CD4-positive, alpha-beta T cell treated with Interferon gamma for 1 hour (primary cell): ENCODE results near the gene ATG4B.
"Not testable (repeated sequence)": the region's sequence is repeated elsewhere in the genome, so short reads cannot be mapped to it uniquely, and the experiment has no call there.

Experiments
- DNase-seq: peaks from one replicate; pipeline ENCODE4 v3.0.0-alpha.2; 2020

The ATG4B gene

DNA sequence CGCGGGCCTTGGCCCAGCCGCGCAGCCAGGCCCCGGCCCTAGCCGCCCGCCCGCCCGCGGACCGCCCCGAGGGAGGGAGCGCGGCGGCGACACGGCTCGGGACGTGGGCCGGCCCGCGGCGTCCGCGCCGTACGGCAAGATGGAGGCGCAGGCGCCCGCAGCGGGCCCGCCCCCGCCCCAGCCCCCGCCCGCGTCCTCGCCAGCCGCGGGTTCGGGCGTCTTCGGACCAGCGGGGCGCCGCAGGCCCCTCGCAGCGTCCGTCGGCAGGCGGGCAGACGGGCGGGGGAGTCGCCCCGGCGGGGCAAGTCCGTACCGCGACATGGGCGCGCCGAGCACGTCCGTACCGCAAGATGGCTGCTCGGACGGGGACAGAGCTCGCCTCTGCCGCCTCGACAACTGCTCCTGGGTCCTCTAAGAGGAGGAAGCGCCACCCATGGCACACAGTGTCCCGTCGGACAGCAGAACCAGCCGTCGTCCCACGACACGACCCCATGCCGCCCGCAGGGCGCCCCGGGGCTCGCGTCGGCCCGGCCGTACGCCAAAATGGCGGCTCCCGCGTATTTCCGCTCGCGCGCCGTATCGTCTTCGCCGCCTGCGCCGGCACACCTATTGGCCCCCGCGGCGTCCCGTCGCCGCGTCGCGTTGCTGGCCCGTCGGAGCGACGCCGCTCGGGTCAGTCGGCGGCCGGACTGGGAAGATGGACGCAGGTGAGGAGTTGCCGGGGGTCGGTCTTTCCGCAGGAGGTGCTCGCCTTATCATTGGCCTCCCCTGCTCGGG, at the start of gene ATG4B, which contains the start of gene THAP4:
Gene ATG4B, plus strand, starts transcription at position 676 of the 777 bp plus-strand sequence. Its CDS starts 22 bp downstream, at position 698.
Gene THAP4, minus strand, starts transcription at position 141 of the 777 bp plus-strand sequence. CDS start 141 bp downstream, outside the sequence.
- peak; percentile 66 for DNase-seq

DNA sequence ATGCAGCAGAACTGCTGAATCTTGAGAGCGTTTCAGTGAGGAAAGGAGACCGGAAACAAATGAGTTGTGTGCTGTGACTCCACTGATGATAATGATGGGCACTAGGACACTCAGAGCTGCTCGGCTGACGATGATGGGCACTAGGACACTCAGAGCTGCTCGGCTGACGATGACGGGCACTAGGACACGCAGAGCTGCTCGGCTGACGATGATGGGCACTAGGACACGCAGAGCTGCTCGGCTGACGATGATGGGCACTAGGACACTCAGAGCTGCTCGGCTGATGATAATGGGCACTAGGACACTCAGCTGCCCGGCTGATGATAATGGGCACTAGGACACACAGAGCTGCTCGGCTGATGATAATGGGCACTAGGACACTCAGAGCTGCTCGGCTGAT, 47.6 kb upstream of the ATG4B start:
- DNase-seq: not testable (repeated sequence)

DNA sequence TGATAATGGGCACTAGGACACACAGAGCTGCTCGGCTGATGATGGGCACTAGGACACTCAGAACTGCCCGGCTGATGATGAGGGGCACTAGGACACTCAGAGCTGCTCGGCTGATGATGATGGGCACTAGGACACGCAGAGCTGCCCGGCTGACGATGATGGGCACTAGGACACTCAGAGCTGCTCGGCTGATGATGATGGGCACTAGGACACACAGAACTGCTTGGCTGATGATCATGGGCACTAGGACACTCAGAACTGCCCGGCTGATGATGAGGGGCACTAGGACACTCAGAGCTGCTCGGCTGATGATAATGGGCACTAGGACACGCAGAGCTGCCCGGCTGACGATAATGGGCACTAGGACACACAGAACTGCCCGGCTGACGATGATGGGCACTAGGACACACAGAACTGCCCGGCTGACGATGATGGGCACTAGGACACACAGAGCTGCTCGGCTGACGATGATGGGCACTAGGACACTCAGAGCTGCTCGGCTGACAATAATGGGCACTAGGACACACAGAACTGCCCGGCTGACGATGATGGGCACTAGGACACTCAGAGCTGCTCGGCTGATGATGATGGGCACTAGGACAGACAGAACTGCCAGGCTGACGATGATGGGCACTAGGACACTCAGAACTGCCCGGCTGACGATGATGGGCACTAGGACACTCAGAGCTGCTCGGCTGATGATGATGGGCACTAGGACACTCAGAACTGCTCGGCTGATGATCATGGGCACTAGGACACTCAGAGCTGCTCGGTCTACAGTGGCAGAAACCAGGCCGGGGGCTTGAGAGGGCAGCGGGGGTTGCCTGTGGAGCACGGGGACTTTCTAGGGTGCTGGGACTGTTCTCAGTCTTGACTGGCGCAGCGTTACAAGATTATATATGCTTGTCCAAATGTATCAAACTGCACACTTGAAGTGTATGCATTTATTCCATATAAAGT, 46.7 kb upstream of the ATG4B start:
- not testable (repeated sequence) for DNase-seq

DNA sequence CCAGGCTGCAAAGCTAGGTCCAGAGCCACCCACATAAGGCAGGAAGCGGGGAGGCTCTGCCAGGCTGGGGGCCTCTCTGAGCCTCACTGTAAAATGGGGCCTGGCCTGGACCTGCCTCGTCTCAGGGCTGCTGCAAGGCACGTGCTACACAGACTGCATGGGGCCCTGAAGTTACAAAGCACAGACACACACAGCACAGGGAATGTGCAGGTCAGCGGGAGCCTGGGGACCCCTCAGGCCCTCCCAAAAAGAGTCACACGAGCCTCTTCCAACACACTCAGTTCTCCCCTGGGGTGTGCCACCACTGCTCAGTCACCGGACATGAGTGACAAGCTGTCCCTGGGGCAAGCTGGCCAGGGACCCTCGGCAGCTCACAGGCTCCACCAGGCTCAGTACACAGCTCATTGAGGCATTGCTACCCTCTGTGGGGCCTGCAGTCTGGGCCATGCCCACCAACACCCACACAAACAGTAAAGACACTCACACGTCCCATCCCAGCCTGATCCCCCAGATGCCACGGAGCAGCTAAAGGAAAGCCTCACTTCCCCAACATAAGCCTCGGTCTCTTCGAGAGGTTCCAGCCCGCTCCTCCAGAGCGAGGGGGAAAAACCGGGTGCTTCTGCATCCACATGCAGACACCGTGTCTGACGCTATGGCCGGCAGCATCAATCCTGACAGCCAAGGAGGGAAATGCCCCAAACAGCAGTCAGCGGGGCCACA, 45.2 kb upstream of the ATG4B start:
- DNase-seq: no peak

DNA sequence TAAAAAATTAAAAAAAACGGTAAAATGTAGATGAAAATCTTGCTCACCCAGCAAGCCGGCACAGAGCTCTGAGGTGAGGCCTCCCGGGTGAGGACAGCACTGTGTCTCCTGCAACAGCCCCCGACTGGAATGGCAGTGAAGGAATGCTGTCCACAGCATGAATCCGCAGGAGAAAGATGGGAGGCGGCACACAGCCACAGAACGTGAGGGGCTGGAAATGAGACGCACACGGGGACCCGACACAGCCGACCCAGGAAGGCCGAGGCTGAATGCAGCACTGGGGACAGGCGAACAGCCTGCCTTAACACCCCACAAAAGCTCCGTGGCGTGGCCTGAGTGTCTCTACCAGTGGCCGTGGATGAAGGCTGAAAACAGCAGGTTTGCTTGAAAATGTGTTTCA, 44.2 kb upstream of the ATG4B start:
- no peak for DNase-seq

DNA sequence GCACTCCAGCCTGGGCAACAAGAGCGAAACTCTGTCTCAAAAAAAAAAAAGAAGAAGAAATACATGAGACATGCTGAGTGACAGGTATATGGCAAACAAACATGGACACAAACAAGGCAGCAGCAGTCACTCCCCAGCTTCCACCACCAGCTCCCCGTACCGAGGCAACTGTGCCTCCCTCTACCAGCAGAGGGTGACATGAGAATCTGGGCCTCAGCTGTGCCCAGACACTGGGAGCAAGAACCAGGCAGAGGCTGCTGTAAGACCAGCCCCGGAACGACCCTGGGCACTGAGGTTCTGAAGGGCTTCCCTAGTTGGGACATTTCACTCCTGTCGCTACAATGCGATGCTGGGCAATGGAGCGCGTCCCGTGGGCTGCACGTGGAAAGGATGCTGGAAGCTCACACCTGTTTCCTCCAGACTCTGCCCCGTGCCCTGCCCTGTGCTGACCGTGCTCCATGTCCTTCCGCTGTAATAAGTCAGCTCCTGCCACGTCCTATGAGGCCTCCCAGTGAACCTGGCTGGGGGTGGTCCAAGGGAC, 41.8 kb upstream of the ATG4B start:
- DNase-seq: no peak

DNA sequence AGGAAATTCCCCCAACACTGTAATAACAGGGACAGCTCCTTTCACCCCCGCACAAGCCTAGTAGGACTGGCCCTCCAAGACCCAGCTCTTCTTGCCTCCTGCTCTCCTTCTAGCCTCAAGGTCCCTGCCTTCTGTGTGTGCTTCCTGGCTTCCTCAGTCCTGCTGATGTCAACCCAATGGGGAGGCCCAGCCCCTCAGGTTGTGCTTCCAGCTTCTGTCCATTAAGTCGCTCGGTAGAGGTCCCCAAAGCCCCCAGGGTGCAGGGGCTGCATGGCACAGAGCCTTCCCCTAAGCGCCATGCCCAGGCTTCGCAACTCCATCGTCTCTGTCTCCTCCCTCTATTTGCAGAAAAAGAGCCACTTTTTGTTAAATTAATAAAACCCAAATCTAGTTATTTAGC, 39.9 kb upstream of the ATG4B start:
- DNase-seq: no peak

DNA sequence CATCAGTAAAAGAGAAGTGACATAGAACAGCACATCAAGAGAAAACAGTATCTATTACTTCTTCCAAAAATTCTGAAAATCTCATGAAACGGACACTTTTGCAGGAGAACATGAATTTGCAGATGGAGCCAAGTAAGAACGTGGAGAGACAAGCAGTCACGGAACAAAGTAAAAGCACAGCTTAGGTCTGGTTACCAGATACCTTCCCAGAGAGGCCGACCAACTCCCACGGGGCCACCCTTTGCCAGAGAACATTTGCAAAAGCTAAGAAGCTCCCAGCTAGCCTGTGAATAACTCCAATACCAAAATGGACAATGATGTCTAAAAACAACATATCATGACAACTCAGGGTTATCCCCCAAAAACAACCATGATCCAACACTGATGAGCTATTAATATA, 39.4 kb upstream of the ATG4B start:
- DNase-seq: no peak

DNA sequence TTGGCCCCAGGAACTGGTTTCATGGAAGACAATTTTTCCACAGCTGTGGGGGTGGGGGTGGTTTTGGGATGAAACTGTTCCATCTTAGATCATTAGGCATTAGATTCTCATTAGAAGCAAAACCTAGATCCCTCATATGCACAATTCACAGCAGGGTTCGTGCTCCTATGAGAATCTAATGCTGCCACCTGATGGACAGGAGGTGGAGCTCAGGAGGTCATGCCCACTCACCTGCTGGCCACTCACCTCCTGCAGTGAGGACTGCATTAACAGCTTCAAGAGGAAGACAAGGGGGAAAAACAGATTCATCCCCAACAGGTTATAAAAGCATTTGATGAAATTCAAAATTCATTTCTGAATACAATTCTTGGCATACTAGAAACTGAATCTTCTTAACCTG, 39.0 kb upstream of the ATG4B start:
- DNase-seq: no peak

DNA sequence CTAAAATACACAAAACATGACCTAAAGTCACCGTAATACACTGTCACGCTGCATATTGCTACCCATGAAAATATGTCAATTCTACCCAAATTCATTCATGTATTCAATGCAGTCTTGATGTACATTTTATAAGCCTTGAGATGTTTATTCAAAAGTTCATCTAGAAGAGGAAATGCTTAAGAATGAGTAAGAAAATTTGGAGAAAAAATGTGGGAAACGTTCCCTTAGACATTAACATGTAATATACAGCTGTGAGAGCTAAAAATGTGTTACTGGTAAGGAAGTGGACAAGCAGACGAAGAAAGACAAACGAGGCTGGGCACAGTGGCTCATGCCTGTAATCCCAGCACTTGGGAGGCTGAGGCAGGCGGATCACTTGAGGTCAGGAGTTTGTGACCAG, 37.9 kb upstream of the ATG4B start:
- DNase-seq: no peak

DNA sequence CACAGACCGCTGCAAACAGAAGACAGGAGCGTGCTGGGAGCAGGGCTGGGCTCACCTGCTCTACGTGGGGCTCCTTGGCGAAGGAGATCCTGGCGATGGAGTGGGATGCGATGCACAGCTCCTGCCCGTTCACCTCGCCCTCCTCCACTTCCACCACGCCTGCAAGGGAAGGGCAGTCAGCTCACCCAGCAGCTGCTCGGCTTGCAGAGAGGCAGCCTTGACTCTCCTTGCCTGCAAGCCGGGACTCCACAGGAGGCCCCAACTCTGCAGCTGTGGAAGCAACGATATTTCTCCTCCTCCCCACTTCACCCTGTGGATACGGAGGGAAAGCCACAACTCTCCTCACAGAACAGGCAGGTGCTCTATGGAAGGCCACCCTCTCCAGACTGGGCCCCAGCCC, 35.7 kb upstream of the ATG4B start:
- DNase-seq: no peak

DNA sequence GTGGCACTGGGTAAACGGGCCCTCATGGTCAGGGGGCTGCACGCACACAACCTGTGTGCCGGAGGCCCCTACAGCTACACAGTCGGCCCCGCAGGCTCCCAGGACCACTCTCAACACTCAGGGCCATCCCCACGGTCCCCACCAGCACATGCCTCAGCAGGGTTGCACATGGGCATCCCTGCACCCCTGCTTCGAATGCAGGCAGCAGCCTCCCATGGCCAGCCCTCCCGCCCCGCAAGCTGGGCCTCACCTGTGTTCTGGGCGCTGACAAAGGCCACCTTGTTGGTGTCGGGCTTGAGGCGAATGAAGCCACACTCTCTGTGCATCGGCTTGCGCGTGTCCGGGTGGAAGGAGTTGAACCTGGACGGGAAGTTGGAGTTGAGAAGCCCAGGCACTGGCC, 34.8 kb upstream of the ATG4B start:
- no peak for DNase-seq

DNA sequence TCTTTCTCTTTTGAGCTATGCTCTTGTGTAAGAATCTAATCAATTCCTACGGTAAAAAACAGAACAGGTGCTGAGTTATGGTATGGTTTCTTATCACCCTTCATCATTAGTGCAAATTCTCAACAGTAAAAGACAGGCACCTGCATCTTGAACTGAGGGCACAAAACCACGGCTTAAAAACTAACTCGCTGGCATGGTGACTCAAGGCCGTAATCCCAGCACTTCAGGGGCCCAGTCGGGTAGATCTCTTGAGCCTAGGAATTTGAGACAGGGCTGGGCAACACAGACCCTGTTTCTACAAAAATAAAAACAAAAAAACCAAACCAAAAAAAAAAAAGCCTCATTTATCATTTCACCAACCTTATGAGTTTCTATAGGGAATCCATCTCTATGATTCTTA, 33.8 kb upstream of the ATG4B start:
- no peak for DNase-seq

DNA sequence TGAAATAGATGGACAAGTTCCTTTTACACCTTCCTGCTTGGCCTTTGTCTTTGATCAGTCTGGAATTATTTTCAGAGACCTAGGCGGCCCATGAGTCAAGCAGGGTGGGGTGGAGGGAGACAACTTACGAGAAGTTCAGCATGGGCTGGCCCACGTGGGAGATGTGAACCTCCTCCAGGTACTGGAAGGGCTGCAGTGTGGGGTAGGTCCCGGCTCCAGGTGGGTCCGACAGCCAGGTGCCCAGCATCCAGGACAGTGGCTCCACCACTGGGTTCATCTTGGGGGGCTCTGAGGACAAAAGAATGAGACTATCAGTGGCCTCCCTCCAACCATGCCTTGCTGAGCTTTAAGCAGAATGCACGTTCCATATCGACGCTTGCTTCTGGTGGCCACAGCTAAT, 31.3 kb upstream of the ATG4B start:
- DNase-seq: no peak

DNA sequence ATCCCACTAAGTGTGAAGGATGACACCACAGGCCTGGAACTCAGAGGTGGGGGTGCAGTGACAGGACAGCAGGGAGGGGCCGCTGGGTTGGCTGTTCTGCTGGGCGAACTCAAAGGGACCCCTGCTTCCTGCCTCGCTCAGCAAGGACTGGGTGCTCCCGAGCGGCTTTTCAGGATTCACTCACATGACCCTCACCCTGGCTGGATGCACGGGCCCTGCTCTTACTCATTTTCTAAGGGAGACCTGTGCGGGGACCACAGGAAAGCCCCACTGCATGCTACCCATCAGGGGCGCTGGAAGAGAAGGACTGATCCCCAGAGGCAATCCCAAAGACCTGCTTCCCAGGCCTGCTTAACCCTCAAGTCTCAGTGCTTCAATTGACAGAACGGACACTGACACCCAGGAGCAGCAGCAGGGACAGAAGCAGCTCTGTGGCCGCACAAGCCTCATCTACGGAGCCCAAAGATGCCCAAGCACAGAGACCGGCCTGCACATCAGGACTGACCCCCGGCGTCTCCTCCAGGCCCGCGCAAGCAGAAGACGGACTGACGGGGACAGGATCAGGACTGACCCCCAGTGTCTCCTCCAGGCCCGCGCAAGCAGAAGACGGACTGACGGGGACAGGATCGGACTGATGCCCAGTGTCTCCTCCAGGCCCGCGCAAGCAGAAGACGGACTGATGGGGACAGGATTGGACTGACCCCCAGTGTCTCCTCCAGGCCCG, 30.2 kb upstream of the ATG4B start:
- DNase-seq: no peak

DNA sequence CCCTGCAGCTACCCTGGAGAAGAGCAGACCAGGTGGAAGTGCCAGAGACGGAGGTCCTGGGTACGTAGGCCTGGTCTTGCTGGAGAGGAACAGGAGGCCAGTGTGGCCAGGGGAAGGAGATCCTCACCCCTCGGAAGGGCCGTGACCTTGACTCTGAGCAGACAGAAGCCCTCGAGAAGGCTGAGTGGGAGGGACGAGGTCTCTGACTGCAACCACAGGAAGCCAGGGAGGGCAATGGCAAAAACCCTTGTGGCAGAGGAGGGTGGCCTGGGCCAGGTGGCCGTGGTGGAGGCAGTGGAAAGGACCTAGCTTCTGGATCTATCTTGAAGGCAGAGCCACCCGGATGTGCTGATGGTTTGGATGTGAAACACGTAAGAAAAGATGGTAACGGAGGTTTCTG, 28.6 kb upstream of the ATG4B start:
- DNase-seq: no peak

DNA sequence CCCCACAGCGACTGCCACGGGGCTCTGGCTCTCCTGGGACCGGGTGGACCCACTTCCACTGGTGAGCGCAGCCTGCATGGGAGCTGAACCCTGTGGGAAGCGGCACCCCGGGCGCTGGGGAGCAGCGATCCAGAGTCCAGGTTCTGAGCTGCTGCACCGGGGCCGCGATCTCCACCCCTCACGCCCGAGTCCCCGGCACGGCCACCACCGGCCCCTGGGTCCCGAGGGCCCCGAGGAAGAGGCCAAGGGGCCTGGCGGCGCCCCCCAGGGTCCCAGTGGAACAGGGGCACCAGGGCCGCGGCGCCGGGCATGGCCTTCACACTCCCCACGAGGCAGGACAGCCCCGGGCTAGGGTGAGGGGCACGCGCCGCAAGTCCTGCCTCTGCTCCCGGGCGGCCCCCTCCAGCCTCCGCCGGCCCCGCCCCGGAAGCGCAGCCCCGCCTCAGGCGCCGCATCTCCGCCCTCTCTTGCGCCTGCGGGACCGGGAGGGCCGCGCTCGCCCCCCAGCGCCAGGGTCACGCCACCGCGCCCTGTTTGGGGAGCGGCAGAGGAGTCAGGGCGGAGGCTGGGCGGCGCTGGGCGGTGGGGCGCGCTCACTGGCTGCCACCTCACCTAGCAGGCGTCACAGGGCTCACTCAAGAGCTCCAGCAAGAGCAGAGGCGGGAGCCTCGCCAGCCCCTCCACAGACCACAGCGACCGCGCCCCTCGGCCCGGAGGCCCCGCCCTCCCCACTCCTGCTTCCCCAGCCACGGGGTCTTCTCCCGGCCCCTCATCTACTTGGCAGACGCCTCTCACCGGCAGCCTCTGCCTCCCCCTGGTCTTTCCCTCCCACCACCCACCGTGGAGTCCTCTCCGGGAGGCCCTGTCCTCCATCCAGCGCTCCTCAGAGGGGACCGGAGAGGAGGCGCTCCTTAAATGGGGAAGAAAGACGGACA, 27.4 kb upstream of the ATG4B start:
- peak; percentile 91 for DNase-seq

DNA sequence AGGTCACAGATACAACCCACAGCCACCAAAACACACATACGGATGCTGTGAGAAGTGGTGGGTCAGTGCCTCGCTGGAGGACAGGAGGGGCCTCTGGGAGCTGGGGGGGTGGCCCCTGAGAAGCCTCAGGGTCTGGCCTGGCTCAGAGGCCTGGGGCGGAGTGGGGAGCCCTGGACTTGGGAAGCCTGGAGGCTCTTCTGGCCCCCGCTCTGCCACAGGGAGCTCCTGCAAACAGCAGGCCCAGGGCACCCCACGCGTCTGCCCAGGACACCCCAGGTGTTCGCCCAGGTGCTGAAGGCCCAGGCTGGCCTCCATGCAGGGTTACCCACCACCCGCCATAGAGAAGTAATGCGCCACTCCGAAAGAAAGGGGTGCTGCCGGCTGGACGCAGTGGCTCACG, 26.4 kb upstream of the ATG4B start:
- no peak for DNase-seq

DNA sequence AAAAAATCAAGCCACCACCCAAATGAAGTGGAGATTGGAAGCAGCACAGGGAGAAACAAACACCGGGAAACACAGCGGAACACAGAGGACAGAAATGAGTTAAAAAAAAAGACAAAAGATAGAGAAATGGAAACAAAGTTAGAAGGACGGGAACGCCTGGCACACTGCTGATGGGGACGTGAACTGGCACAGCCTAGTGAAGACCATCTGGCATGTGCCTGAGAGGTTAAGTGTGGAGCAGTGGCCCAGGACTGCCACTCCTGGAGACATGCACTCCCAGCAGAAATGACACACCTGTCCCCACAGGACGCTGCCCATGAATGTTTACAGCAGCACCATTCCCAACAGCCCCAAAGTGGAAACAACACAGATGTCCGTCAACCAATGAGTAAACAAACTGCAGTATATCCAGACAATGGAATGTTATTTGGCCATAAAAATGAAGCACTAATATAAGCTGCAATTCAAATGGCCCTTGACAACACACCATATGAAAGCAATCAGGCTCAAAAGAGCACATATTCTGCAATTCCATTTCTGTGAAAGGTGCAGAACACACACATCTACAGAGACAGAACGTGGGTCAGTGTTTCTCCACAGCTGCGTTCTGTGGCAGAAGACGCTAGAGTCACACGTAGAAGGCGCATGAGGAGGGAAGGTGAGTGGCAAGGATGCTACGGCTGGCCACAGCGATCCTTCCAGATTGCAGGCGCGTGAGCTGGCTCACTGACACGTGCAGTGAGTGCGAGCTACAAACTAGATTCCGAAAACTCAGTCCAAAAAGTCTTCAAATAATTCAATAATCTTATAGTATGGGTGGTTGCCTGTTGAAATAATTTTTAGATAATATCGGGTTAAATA, 25.1 kb upstream of the ATG4B start:
- no peak for DNase-seq
